ENCODE data around the gene INPP4B. TPM values are rescaled to one million over a fixed set of nuclear protein-coding genes. Genes with fewer than 3 reads are reported as not detected.
A peak's percentile ranks its signal among the peaks of the same experiment; 100 is the strongest.
"Not testable (repeated sequence)": the region's sequence is repeated elsewhere in the genome, so short reads cannot be mapped to it uniquely, and the experiment has no call there.

The INPP4B gene
- total and polyA plus RNA-seq, 2 donors (not counting 1 experiment from before 2014, with no cell fraction given), result 19.7 to 22.2 TPM

GRCh38 chr4:142811034-142811433 lies 35.1 kb downstream of the INPP4B start:
- TF ChIP-seq CTCF (conservative IDR thresholded peaks at IDR 0.05 in 1 of 2, IDR thresholded peaks at IDR 0.05 in 1 of 2; ENCODE audit: low read depth in 1 of 2, low read length in 2 of 2) (no peak), EZH2 (IDR thresholded peaks at IDR 0.05; ENCODE audit: low read length, missing control alignments) (no peak)
- no peak overlapping the region for H3K9ac ChIP-seq (ENCODE audit: insufficient read depth, low read length)
- H3K4me3 ChIP-seq (replicated peaks in 1 of 4; ENCODE audit: control extremely low read depth in 1 of 4, insufficient read depth in 1 of 4, low read depth in 3 of 4, low read length in 4 of 4), result no peak overlapping the region
- no peak overlapping the region for H2AFZ ChIP-seq (ENCODE audit: low read length)
- no peak for DNase-seq (ENCODE audit: low read depth in 2 of 2)
- no peaks in the 10 kb centered on the region for H3K4me1 ChIP-seq (ENCODE audit: control insufficient read depth, extremely low read depth, insufficient read depth, low read length)
- H3K36me3 ChIP-seq (ENCODE audit: control insufficient read depth, insufficient read depth, low read length), result no peaks in the 10 kb centered on the region
- H3K9me3 ChIP-seq (ENCODE audit: control insufficient read depth, insufficient read depth, low read depth, low read length), result no peaks in the 10 kb centered on the region
- no peaks in the 10 kb centered on the region for H3K79me2 ChIP-seq (ENCODE audit: control insufficient read depth, insufficient read depth, low read length)
- no peak overlapping the region for H3K27ac ChIP-seq (ENCODE audit: insufficient read depth, low read length)
- H3K4me2 ChIP-seq (ENCODE audit: extremely low read depth, insufficient read depth, low read length), result no peak overlapping the region
- H3K27me3 ChIP-seq (ENCODE audit: control insufficient read depth, insufficient read depth, low read length), result no peaks in the 10 kb centered on the region
- no peaks in the 10 kb centered on the region for H4K20me1 ChIP-seq (ENCODE audit: control insufficient read depth, extremely low read depth, insufficient read depth, low read length)

- no peak overlapping the region for H2AFZ ChIP-seq (ENCODE audit: low read length)
- H3K9me3 ChIP-seq (ENCODE audit: control insufficient read depth, insufficient read depth, low read depth, low read length), result no peaks in the 10 kb centered on the region
These were observed 36.5 kb downstream of the INPP4B start for GRCh38 chr4:142809559-142809958.

GRCh38 chr4:142803879-142804278 lies 42.2 kb downstream of the INPP4B start:
- H3K79me2 ChIP-seq (ENCODE audit: control insufficient read depth, insufficient read depth, low read length); H3K36me3 ChIP-seq (ENCODE audit: control insufficient read depth, insufficient read depth, low read length); H3K4me1 ChIP-seq (ENCODE audit: control insufficient read depth, extremely low read depth, insufficient read depth, low read length); H3K4me3 ChIP-seq (replicated peaks in 1 of 4; ENCODE audit: control extremely low read depth in 1 of 4, insufficient read depth in 1 of 4, low read depth in 3 of 4, low read length in 4 of 4); H3K27me3 ChIP-seq (ENCODE audit: control insufficient read depth, insufficient read depth, low read length); H2AFZ ChIP-seq (ENCODE audit: low read length); H3K27ac ChIP-seq (ENCODE audit: insufficient read depth, low read length); H3K4me2 ChIP-seq (ENCODE audit: extremely low read depth, insufficient read depth, low read length); H3K9me3 ChIP-seq (ENCODE audit: control insufficient read depth, insufficient read depth, low read depth, low read length); H4K20me1 ChIP-seq (ENCODE audit: control insufficient read depth, extremely low read depth, insufficient read depth, low read length); H3K9ac ChIP-seq (ENCODE audit: insufficient read depth, low read length); DNase-seq (ENCODE audit: low read depth in 2 of 2): not testable (repeated sequence)

More at GRCh38 chr4:142809559-142809958, 36.5 kb downstream of the INPP4B start:
- Histone ChIP-seq H3K79me2 (ENCODE audit: control insufficient read depth, insufficient read depth, low read length) (no peaks in the 10 kb centered on the region), H3K4me2 (ENCODE audit: extremely low read depth, insufficient read depth, low read length) (no peak overlapping the region), H4K20me1 (ENCODE audit: control insufficient read depth, extremely low read depth, insufficient read depth, low read length) (no peaks in the 10 kb centered on the region), H3K4me1 (ENCODE audit: control insufficient read depth, extremely low read depth, insufficient read depth, low read length) (no peaks in the 10 kb centered on the region), H3K27ac (ENCODE audit: insufficient read depth, low read length) (no peak overlapping the region), H3K27me3 (ENCODE audit: control insufficient read depth, insufficient read depth, low read length) (no peaks in the 10 kb centered on the region), H3K36me3 (ENCODE audit: control insufficient read depth, insufficient read depth, low read length) (no peaks in the 10 kb centered on the region), H3K4me3 (replicated peaks in 1 of 4; ENCODE audit: control extremely low read depth in 1 of 4, insufficient read depth in 1 of 4, low read depth in 3 of 4, low read length in 4 of 4) (no peak overlapping the region), H3K9ac (ENCODE audit: insufficient read depth, low read length) (no peak overlapping the region)
- peak in 1 of 2 donors; percentile 67 for DNase-seq (ENCODE audit: low read depth in 2 of 2)
- no peak for TF ChIP-seq CTCF (conservative IDR thresholded peaks at IDR 0.05 in 1 of 2, IDR thresholded peaks at IDR 0.05 in 1 of 2; ENCODE audit: low read depth in 1 of 2, low read length in 2 of 2)
- TF ChIP-seq EZH2 (IDR thresholded peaks at IDR 0.05; ENCODE audit: low read length, missing control alignments), result no peak

Measured in fibroblast of lung (primary cell).